HEK293T (cell line): ENCODE data around the gene TMEM35B.
"Not testable (repeated sequence)": the region's sequence is repeated elsewhere in the genome, so short reads cannot be mapped to it uniquely, and the experiment has no call there.

Experiments
- ARNT ChIP-seq: fragments of 450-650 bp; IDR thresholded peaks from 2 replicates; pipeline ENCODE4 v1.6.1; 2017; ENCODE audit warnings: mild to moderate bottlenecking
- BHLHE40 ChIP-seq: fragments of 450-650 bp; IDR thresholded peaks from 2 replicates; pipeline ENCODE4 v1.6.1; 2016; ENCODE audit warnings: mild to moderate bottlenecking, moderate library complexity, borderline replicate concordance
- FOXK2 ChIP-seq: fragments of 450-650 bp; IDR thresholded peaks from 2 replicates; pipeline ENCODE4 v1.6.1; 2016; ENCODE audit warnings: mild to moderate bottlenecking
- FOXM1 ChIP-seq: fragments of 450-650 bp; IDR thresholded peaks from 2 replicates; pipeline ENCODE4 v1.6.1; 2017; ENCODE audit warnings: mild to moderate bottlenecking, borderline replicate concordance
- L3MBTL2 ChIP-seq: fragments of 450-650 bp; conservative IDR thresholded peaks from 2 replicates; pipeline ENCODE4 v1.6.1; 2016; ENCODE audit warnings: mild to moderate bottlenecking
- SUZ12 ChIP-seq: fragments of 450-650 bp; IDR thresholded peaks from 2 replicates; pipeline ENCODE4 v1.6.1; 2016; ENCODE audit warnings: mild to moderate bottlenecking

DNA sequence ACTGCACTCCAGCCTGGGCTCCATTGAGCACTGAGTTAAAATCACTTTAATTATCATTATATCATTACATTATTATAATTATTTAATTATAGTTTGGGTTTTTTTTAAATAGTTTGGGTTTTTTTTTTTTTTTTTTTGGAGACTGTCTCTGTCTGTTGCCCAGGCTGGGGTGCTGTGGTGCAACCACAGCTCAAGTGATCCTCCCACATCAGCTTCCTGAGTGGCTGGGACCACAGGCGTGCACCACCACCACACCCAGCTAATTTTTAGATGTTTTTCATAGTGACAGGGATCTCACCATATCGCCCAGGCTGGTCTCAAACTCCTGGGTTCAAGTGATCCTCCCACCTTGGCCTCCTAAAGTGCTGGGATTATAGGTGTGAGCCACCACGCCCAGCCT is 16.9 kb downstream of the TMEM35B start:
- TF ChIP-seq FOXM1, FOXK2, SUZ12, ARNT, BHLHE40, L3MBTL2: not testable (repeated sequence)
